ENCODE results near the gene ERICH2. TPM values are rescaled to one million over a fixed set of nuclear protein-coding genes. Genes with fewer than 3 reads are reported as not detected.

ERICH2 gene
- total and polyA plus RNA-seq, 2 of the 13 experiments (the other 11 are each of a cell fraction or from before 2014, with no cell fraction given): not detected

GRCh38 chr2:170766693-170767092, 3.5 kb upstream of the ERICH2 start:
- POLR2A ChIA-PET: no interaction called here
- CTCF ChIA-PET (ENCODE audit: low intra/inter-chr PET ratio, low total read pairs): no interaction called here
- peaks cover 0 to 6% of the 10 kb centered on the region in 2 experiments; a peak in 1 of 5 replicates for H3K27me3 ChIP-seq (ENCODE audit: control insufficient read depth in 1 of 2, insufficient read depth in 2 of 2, low read length in 2 of 2)
- H3K4me2 ChIP-seq (ENCODE audit: low read depth, low read length): peak overlapping the region; percentile 56
- H3K4me1 ChIP-seq (ENCODE audit: insufficient read depth, low read length): peaks cover 38% of the 10 kb centered on the region
- no peak for ATAC-seq
- H3K4me3 ChIP-seq (replicated peaks in 1 of 3; ENCODE audit: insufficient read depth in 1 of 3, low read depth in 2 of 3, low read length in 3 of 3): no peak overlapping the region
- H3K36me3 ChIP-seq (replicated peaks in 1 of 2; ENCODE audit: control insufficient read depth in 1 of 2, insufficient read depth in 2 of 2, low read length in 2 of 2): no peaks in the 10 kb centered on the region
- BruUV-seq (replicated peaks): no TSS peak
- in situ Hi-C loops (cut with HindIII; ENCODE audit: extremely low pct_ligation_motif_present, low pct_unique_long_range_greater_than_20kb): no loop called here
- FAIRE-seq: peak; percentile 43
- intact Hi-C loops (cut with micrococcal nuclease; ENCODE audit: unreplicated experiment): no loop called here
- no peaks in the 10 kb centered on the region for H4K20me1 ChIP-seq (ENCODE audit: insufficient read depth, low read length)
- no peak overlapping the region for H3K9ac ChIP-seq (ENCODE audit: insufficient read depth, low read depth, low read length)
- under 1% methylated on average over 4 of the region's 4 CpGs for WGBS (ENCODE audit: low lambda C conversion rate)
- no peak overlapping the region for H3K27ac ChIP-seq (ENCODE audit: extremely low read length, insufficient read depth, low read length)
- peak; percentile 17 for DNase-seq (ENCODE audit: low spot score)
- no peaks in the 10 kb centered on the region for H3K9me3 ChIP-seq (ENCODE audit: low read length)
- no peak overlapping the region for H2AFZ ChIP-seq (ENCODE audit: low read length)
- no peaks in the 10 kb centered on the region for H3K79me2 ChIP-seq (ENCODE audit: insufficient read depth, low read length)
- TF ChIP-seq PRDM10 (CRISPR knock-in tag; IDR thresholded peaks at IDR 0.05; ENCODE audit: low read depth) (no peak), JUNB (CRISPR knock-in tag; IDR thresholded peaks at IDR 0.05; ENCODE audit: borderline replicate concordance) (no peak), ZBTB43 (CRISPR knock-in tag; conservative IDR thresholded peaks at IDR 0.05) (peak; percentile 48; the same call in 1 of the 2 replicates), CERS6 (CRISPR knock-in tag; IDR thresholded peaks at IDR 0.05) (no peak), DRAP1 (CRISPR knock-in tag; IDR thresholded peaks at IDR 0.05) (0 out of 2 replicates have a peak, but pooled peaks have one; percentile 12), RARA (CRISPR knock-in tag; IDR thresholded peaks at IDR 0.05) (peak; percentile 46; the same call in 1 of the 2 replicates), ZNF407 (CRISPR knock-in tag; IDR thresholded peaks at IDR 0.05; ENCODE audit: not compliant biosample characterization) (no peak), FOXA1 (IDR thresholded peaks at IDR 0.05) (no peak), FOXA1 (CRISPR knock-in tag; IDR thresholded peaks at IDR 0.05) (peak; percentile 43; the same call in 1 of the 2 replicates), ELF3 (CRISPR knock-in tag; IDR thresholded peaks at IDR 0.05) (peak; percentile 54; the same call in 1 of the 2 replicates)
